ELR (cell line): ENCODE measurements around the gene CTAG1A.
"Not testable (repeated sequence)": the region's sequence is repeated elsewhere in the genome, so short reads cannot be mapped to it uniquely, and the experiment has no call there.

ENCODE experiments used
- DNase-seq: peaks from one replicate; pipeline ENCODE4 v3.0.0-alpha.2; 2015; ENCODE audit warnings: low read depth

The CTAG1A gene

DNA sequence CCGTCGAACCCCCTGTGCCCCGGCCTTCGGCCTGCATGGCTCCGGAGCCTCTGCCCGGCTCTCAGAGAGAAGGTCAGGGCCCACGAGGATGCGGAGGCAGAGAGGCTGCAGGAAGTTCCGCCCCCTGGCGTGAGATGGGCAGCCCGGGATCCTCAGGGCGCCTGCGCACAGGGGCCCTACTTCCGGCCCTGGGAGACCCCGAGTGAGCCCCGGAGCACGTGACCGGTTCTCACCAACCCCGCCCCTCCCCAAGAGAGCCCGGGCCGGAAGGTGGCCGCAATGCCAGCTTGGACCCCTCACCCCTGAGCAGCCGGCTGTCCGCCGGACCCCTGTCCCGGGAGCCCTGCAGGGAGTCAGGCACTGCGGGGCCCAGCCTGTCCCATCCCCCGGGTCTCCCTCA lies 34.2 kb downstream of the CTAG1A start, which contains the start of gene CTAG1B:
TSS of gene CTAG1B (minus strand) at position 101 of the 400 bp plus-strand sequence. CDS start at position 37, 64 bp downstream.
- DNase-seq: not testable (repeated sequence)

DNA sequence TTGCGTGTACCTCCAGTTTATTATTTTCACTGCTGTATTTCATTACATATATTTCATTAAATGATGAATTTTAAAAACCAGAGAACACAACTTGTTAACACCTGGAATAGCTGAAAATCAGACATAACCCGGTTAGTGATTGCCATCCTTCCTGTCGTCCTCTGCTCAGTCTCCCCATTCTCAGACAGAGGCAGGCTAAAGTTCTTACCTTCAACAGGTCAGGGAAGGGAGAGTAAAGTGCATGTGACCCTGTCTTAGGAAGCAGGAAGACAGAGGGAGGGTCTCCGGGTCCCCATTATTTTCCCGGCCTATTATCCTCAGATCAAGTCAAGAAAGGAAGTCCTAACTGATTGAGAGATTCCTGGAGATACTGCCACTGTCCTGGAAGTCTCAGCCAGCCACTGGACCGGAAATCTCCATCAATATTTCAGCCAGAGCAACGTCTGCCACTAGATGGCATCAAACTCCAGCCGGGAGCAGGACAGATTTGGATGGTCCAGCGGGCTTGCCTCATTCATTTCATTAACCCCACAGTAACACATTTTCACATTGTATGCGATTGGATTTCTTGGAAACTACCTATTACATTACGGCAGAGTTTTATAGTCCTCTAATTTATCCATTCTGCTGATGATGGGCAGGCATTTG lies 36.0 kb downstream of the CTAG1A start:
- DNase-seq: not testable (repeated sequence)

DNA sequence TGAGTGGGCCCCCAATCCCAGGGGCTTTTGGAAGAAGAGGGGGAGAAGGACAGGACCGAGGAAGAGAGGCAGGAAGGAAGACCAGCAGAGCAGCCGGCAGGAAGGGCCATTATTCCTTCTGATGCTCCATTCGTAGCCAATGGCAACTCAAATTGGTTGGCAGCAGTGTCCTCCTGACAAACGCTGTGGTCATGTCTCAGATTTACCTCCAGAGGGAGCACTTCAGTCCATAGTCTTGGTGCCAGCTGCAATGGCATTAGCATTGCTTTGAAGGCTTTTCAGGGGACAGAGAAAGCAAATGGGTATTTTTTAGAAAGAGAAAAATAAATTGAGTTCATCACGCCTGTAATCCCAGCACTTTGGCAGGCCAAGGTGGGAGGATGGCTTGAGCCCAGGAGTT lies 44.0 kb downstream of the CTAG1A start:
- DNase-seq: not testable (repeated sequence)

DNA sequence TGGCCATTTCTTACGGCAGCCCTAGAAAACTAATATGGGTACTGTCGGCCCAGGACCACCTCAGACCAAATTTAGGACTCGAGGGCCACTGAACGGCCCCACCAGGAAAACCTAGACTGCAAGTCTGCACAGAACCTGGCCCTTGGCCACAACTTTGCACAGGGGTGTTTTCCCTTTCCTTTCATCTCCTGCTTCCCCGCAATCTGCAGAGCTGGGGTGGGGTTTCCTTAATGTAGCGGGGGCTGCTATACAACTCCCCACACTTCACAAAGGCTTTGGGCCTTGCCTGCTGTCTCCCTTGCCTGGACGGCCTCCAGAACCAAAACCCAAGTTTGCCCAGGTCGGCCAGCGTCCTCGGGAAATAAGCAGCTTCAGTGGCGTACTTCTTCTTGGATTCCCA lies 46.0 kb downstream of the CTAG1A start:
- not testable (repeated sequence) for DNase-seq

- DNase-seq: not testable (repeated sequence)
Observed at GRCh38 chrX:154633661-154634060, 48.7 kb downstream of the CTAG1A start.
